HG02642 (cell line): Measurements from ENCODE around the gene FAM81B.
"Not testable (repeated sequence)": the region's sequence is repeated elsewhere in the genome, so short reads cannot be mapped to it uniquely, and the experiment has no call there.

ENCODE experiments used
- ATAC-seq: cut with Tn5 transposase; IDR thresholded peaks from one replicate; pipeline ENCODE4 v1.9.1; 2021; ENCODE audit warnings: mild to moderate bottlenecking; ENCODE audit not compliant: unreplicated experiment, poor library complexity

FAM81B gene

GRCh38 chr5:95390812-95391492 lies at the start of gene FAM81B:
Gene FAM81B, plus strand, starts transcription at chr5:95391366. Its CDS starts 24 bp downstream, at chr5:95391390.
- no peak for ATAC-seq

GRCh38 chr5:95341444-95341843 lies 49.7 kb upstream of the FAM81B start:
- ATAC-seq = not testable (repeated sequence)

GRCh38 chr5:95347506-95348120 lies 43.6 kb upstream of the FAM81B start:
- no peak for ATAC-seq

GRCh38 chr5:95350631-95351030 lies 40.5 kb upstream of the FAM81B start:
- no peak for ATAC-seq

- no peak for ATAC-seq
Measured at GRCh38 chr5:95352691-95353090, 38.5 kb upstream of the FAM81B start.

GRCh38 chr5:95358320-95358719 lies 32.8 kb upstream of the FAM81B start:
- no peak for ATAC-seq

GRCh38 chr5:95358848-95359247 lies 32.3 kb upstream of the FAM81B start:
- no peak for ATAC-seq

GRCh38 chr5:95360667-95361066 lies 30.5 kb upstream of the FAM81B start:
- ATAC-seq = not testable (repeated sequence)

GRCh38 chr5:95365302-95366095 lies 25.7 kb upstream of the FAM81B start:
- ATAC-seq = no peak

- ATAC-seq = no peak
Measured at GRCh38 chr5:95369782-95370181, 21.4 kb upstream of the FAM81B start.

- ATAC-seq = no peak
Measured at GRCh38 chr5:95374061-95374460, 17.1 kb upstream of the FAM81B start.

- no peak for ATAC-seq
Measured at GRCh38 chr5:95375591-95375990, 15.6 kb upstream of the FAM81B start.

GRCh38 chr5:95379133-95379532 lies 12.0 kb upstream of the FAM81B start:
- ATAC-seq = no peak

- no peak for ATAC-seq
Measured at GRCh38 chr5:95380103-95380628, 11.0 kb upstream of the FAM81B start.

GRCh38 chr5:95382801-95383200 lies 8.4 kb upstream of the FAM81B start:
- ATAC-seq = no peak

GRCh38 chr5:95384485-95385213 lies 6.5 kb upstream of the FAM81B start:
- no peak for ATAC-seq

- ATAC-seq = no peak
Measured at GRCh38 chr5:95385334-95385733, 5.8 kb upstream of the FAM81B start.

GRCh38 chr5:95391965-95392364 lies 799 bp downstream of the FAM81B start:
- not testable (repeated sequence) for ATAC-seq

GRCh38 chr5:95392593-95393182 lies 1.5 kb downstream of the FAM81B start:
- ATAC-seq = no peak

GRCh38 chr5:95393279-95393678 lies 2.1 kb downstream of the FAM81B start:
- ATAC-seq = no peak
